PFSK-1 (cell line): ENCODE data around the gene LCE2C.

ENCODE experiments used
- POLR2AphosphoS5 ChIP-seq: IDR thresholded peaks from 2 replicates; pipeline ENCODE4 v1.6.1; 2012; ENCODE audit warnings: low read depth, mild to moderate bottlenecking, control low read depth, low read length, moderate library complexity
- SIN3A ChIP-seq: IDR thresholded peaks from 2 replicates; pipeline ENCODE4 v1.6.1; 2012; ENCODE audit warnings: mild to moderate bottlenecking, low read length, moderate library complexity, borderline replicate concordance; ENCODE audit not compliant: insufficient read depth
- TAF1 ChIP-seq: IDR thresholded peaks from 2 replicates; pipeline ENCODE4 v1.6.1; 2012; ENCODE audit warnings: low read length, control low read depth, borderline replicate concordance; ENCODE audit not compliant: insufficient read depth
- TF ChIP-seq, protein P1 (sequence below), 2 experiments: IDR thresholded peaks; 2 replicates each; pipeline versions ENCODE4 v1.6.1 to v1.8.0; 2011 to 2012; ENCODE audit warnings: low read depth in 2 of 2, low read length in 2 of 2, control low read depth in 1 of 2, inconsistent platforms in 1 of 2, mild to moderate bottlenecking in 1 of 2, moderate library complexity in 1 of 2; ENCODE audit not compliant: insufficient read depth in 1 of 2

DNA sequence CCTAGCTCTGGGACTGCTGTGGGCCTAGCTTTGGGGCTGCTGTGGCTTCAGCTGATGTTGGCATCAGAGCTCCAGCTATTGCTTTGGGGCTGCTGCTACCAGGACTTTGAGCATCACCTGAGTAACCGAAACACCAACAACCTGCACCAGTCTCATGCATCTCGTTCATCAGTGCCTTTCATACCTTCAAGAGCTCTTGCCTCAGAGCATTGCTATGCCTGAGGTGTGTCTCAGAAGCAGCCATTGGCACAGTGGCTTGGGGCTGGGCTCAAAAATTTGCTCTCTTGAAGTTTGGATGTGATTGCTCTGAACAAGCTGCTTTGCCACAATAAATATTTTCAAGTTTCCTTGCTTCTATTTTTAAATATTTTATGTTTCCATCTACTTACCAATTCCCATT lies 18.6 kb upstream of the LCE2C start:
- no peak for TF ChIP-seq TAF1
- TF ChIP-seq, protein P1, sequence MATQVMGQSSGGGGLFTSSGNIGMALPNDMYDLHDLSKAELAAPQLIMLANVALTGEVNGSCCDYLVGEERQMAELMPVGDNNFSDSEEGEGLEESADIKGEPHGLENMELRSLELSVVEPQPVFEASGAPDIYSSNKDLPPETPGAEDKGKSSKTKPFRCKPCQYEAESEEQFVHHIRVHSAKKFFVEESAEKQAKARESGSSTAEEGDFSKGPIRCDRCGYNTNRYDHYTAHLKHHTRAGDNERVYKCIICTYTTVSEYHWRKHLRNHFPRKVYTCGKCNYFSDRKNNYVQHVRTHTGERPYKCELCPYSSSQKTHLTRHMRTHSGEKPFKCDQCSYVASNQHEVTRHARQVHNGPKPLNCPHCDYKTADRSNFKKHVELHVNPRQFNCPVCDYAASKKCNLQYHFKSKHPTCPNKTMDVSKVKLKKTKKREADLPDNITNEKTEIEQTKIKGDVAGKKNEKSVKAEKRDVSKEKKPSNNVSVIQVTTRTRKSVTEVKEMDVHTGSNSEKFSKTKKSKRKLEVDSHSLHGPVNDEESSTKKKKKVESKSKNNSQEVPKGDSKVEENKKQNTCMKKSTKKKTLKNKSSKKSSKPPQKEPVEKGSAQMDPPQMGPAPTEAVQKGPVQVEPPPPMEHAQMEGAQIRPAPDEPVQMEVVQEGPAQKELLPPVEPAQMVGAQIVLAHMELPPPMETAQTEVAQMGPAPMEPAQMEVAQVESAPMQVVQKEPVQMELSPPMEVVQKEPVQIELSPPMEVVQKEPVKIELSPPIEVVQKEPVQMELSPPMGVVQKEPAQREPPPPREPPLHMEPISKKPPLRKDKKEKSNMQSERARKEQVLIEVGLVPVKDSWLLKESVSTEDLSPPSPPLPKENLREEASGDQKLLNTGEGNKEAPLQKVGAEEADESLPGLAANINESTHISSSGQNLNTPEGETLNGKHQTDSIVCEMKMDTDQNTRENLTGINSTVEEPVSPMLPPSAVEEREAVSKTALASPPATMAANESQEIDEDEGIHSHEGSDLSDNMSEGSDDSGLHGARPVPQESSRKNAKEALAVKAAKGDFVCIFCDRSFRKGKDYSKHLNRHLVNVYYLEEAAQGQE (IDR thresholded peaks at IDR 0.05; ENCODE audit: insufficient read depth in 1 of 2, low read depth in 2 of 2, low read length in 2 of 2) = no peak
- no peak for TF ChIP-seq POLR2AphosphoS5
- TF ChIP-seq SIN3A = no peak
